GM13976 (cell line): ENCODE data around the gene CD302.
"Not testable (repeated sequence)": the region's sequence is repeated elsewhere in the genome, so short reads cannot be mapped to it uniquely, and the experiment has no call there.

Experiments used
- DNase-seq: peaks from one replicate; pipeline ENCODE4 v3.0.0; 2012; ENCODE audit warnings: low spot score
- CTCF ChIP-seq: IDR thresholded peaks from 2 replicates; pipeline ENCODE4 v1.5.1; 2012; ENCODE audit warnings: borderline replicate concordance, mild to moderate bottlenecking; ENCODE audit not compliant: insufficient read depth; ENCODE audit errors: extremely low read depth, missing control alignments, control extremely low read depth
- in situ Hi-C: fragments of 300-500 bp; cut with MboI; formaldehyde crosslinking; loops from one replicate; pipeline ENCODE4 v1.12.0; 2022; ENCODE audit warnings: low sequenced_read_pairs, mixed read lengths, inconsistent platforms; ENCODE audit not compliant: unreplicated experiment

Gene CD302

GRCh38 chr2:159797225-159797542, 824 bp downstream of the CD302 start:
- no peak for DNase-seq
- in situ Hi-C loops, result no loop called here
- TF ChIP-seq CTCF, result no peak

- in situ Hi-C loops, result no loop called here
- TF ChIP-seq CTCF, result no peak
- DNase-seq, result no peak
These were observed 1.9 kb downstream of the CD302 start for GRCh38 chr2:159795841-159796690.

GRCh38 chr2:159793326-159793725, 4.7 kb downstream of the CD302 start:
- no peak for DNase-seq
- in situ Hi-C loops, result no loop called here
- TF ChIP-seq CTCF, result no peak

GRCh38 chr2:159792599-159792998, 5.4 kb downstream of the CD302 start:
- no peak for TF ChIP-seq CTCF
- in situ Hi-C loops, result no loop called here
- no peak for DNase-seq

- no peak for DNase-seq
- TF ChIP-seq CTCF, result no peak
- in situ Hi-C loops, result no loop called here
These were observed 6.0 kb downstream of the CD302 start for GRCh38 chr2:159792036-159792435.

GRCh38 chr2:159790323-159790722, 7.7 kb downstream of the CD302 start:
- TF ChIP-seq CTCF, result no peak
- no peak for DNase-seq
- in situ Hi-C loops, result no loop called here

- TF ChIP-seq CTCF, result no peak
- no peak for DNase-seq
- in situ Hi-C loops, result no loop called here
These were observed 9.8 kb downstream of the CD302 start for GRCh38 chr2:159788253-159788652.

- in situ Hi-C loops, DNase-seq: not testable (repeated sequence)
These were observed 10.4 kb downstream of the CD302 start for GRCh38 chr2:159787647-159788046.
